ENCODE data around the gene TSSC4.

DNA sequence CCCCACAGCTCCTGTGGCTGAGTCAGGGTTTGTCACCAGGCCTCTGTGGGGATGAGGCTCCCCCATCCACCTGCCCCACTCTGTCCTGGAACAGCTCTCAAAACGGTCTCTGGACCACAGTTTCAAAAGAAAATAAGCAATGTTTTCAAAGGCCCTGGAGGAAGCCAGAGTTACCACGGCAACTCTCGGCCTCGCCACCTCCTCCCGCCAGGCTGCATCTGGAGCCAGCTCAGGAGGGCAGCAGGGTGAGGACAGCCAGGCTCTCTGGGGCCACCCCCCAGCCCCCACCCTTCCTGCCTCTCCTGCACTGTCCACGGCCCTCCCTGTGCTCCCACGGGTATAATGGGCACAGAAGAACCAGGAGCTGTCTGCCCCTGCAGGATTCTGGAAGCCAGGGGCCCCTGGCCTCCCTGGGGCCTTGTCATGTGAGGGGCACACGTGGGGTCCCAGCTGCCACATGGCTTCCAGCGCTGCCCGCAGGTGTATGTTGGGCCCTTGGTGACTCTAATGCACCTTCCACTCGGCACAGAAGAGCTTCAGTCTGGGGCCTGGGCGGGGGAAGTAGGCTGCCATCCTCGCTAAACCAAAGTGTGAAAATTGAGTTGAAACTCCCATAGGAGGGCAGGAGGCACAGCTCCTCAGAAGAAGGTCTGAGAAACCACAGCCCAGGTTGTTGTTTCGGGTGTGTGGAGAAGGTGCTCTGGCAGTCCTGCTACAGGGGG is 13.1 kb upstream of the TSSC4 start:
- TF ChIP-seq, protein P1, sequence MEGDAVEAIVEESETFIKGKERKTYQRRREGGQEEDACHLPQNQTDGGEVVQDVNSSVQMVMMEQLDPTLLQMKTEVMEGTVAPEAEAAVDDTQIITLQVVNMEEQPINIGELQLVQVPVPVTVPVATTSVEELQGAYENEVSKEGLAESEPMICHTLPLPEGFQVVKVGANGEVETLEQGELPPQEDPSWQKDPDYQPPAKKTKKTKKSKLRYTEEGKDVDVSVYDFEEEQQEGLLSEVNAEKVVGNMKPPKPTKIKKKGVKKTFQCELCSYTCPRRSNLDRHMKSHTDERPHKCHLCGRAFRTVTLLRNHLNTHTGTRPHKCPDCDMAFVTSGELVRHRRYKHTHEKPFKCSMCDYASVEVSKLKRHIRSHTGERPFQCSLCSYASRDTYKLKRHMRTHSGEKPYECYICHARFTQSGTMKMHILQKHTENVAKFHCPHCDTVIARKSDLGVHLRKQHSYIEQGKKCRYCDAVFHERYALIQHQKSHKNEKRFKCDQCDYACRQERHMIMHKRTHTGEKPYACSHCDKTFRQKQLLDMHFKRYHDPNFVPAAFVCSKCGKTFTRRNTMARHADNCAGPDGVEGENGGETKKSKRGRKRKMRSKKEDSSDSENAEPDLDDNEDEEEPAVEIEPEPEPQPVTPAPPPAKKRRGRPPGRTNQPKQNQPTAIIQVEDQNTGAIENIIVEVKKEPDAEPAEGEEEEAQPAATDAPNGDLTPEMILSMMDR (IDR thresholded peaks at IDR 0.05; ENCODE audit: low read length), result no peak
- no peak for TF ChIP-seq EZH2 (IDR thresholded peaks at IDR 0.05; ENCODE audit: borderline replicate concordance, low read length)
